Subcutaneous adipose tissue (tissue), 4 donors: ENCODE results near the gene CFAP221. TPM values are rescaled to one million over a fixed set of nuclear protein-coding genes. Genes with fewer than 3 reads are reported as not detected.

Experiments
- total RNA-seq, 4 donors: library from RNA; depleted of rRNA; stranded (reverse); fragments of >200 nt; gene quantifications; one replicate each; pipeline ENCODE4 v1.1.0, GENCODE V29; 2016
- TF ChIP-seq, protein P1 (sequence below): fragments of 450-650 bp; IDR thresholded peaks from one replicate; pipeline ENCODE4 v1.5.1; 2016; ENCODE audit warnings: low read depth, mild to moderate bottlenecking, control low read depth, antibody characterized with exemption, moderate library complexity

CFAP221 gene
- total RNA-seq, 4 donors from 2014 or later: 1.3 to 1.4 (median 1.3) TPM; not detected in 1

DNA sequence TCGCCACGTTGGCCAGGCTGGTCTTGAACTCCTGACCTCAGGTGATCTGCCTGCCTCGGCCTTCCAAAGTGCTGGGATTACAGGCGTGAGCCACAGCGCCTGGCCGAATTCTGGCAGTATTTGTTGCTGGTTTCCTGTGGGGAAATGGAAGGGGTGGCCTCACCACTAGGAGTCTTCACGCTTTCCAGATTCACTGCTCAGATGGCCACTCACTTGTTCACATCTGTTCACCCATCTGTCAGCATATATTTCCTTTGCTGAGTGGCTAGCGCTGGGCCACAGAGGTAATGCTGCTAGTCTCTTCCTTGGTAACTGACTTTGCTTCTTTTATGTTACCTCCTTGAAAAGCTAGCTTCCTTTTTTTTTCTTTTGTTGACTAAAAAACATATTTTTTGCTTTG is 162.0 kb downstream of the CFAP221 start:
- TF ChIP-seq, protein P1, sequence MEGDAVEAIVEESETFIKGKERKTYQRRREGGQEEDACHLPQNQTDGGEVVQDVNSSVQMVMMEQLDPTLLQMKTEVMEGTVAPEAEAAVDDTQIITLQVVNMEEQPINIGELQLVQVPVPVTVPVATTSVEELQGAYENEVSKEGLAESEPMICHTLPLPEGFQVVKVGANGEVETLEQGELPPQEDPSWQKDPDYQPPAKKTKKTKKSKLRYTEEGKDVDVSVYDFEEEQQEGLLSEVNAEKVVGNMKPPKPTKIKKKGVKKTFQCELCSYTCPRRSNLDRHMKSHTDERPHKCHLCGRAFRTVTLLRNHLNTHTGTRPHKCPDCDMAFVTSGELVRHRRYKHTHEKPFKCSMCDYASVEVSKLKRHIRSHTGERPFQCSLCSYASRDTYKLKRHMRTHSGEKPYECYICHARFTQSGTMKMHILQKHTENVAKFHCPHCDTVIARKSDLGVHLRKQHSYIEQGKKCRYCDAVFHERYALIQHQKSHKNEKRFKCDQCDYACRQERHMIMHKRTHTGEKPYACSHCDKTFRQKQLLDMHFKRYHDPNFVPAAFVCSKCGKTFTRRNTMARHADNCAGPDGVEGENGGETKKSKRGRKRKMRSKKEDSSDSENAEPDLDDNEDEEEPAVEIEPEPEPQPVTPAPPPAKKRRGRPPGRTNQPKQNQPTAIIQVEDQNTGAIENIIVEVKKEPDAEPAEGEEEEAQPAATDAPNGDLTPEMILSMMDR: no peak

Other genes with a start within 250 kb of the CFAP221 start
- 10 to 100 TPM in 3 of 4 donors, 1 to 10 TPM in 1; 6.8 to 32.4 (median 15.3) TPM for gene C2orf76, start 177.6 kb upstream of the CFAP221 start, total RNA-seq
- 100 to 1,000 TPM; 187 to 480 (median 327) TPM for gene DBI, start 177.5 kb upstream of the CFAP221 start, total RNA-seq
- 10 to 100 TPM; 34.9 to 64.1 (median 47.8) TPM for gene TMEM37, start 112.6 kb upstream of the CFAP221 start, total RNA-seq
- gene SCTR, start 20.0 kb upstream of the CFAP221 start, total RNA-seq: not detected
- 1 to 10 TPM; 2.8 to 6.2 (median 4.9) TPM for gene TMEM177, start 134.8 kb downstream of the CFAP221 start, total RNA-seq
- 10 to 100 TPM; 23.3 to 45.4 (median 39.1) TPM for gene PTPN4, start 215.5 kb downstream of the CFAP221 start, total RNA-seq